SK-N-SH (cell line): ENCODE data around the gene LILRA6.

Source experiments
- CTCF ChIP-seq: fragments of 200-600 bp; sonication (generic); IDR thresholded peaks from 2 replicates; pipeline ENCODE4 v1.6.1; 2017; ENCODE audit warnings: antibody characterized with exemption, mild to moderate bottlenecking, moderate library complexity
- MAX ChIP-seq: IDR thresholded peaks from 2 replicates; pipeline ENCODE4 v1.4.0; 2012; ENCODE audit warnings: low read depth
- MEF2A ChIP-seq: IDR thresholded peaks from 2 replicates; pipeline ENCODE4 v1.4.0; 2012; ENCODE audit warnings: low read depth, borderline replicate concordance
- POLR2AphosphoS5 ChIP-seq: IDR thresholded peaks from 2 replicates; pipeline ENCODE4 v1.6.1; 2012; ENCODE audit warnings: low read depth, low read length
- REST ChIP-seq: IDR thresholded peaks from 2 replicates; pipeline ENCODE4 v1.6.1; 2012; ENCODE audit warnings: mild to moderate bottlenecking, low read depth, low read length, moderate library complexity
- RFX5 ChIP-seq: IDR thresholded peaks from 2 replicates; pipeline ENCODE4 v1.6.1; 2012; ENCODE audit warnings: mild to moderate bottlenecking, improper control_type of control experiment, low read length
- RXRA ChIP-seq: IDR thresholded peaks from 2 replicates; pipeline ENCODE4 v1.4.0; 2012; ENCODE audit warnings: low read depth, mild to moderate bottlenecking, borderline replicate concordance
- SIN3A ChIP-seq: IDR thresholded peaks from 2 replicates; pipeline ENCODE4 v1.6.1; 2012; ENCODE audit warnings: low read depth, mild to moderate bottlenecking, low read length, moderate library complexity, borderline replicate concordance
- TAF1 ChIP-seq: IDR thresholded peaks from 2 replicates; pipeline ENCODE4 v1.6.1; 2012; ENCODE audit warnings: low read depth, mild to moderate bottlenecking, low read length, moderate library complexity, borderline replicate concordance
- USF2 ChIP-seq: fragments of 150-350 bp; IDR thresholded peaks from 2 replicates; pipeline ENCODE4 v1.6.1; 2017; ENCODE audit warnings: antibody characterized with exemption, low read length, low read depth, borderline replicate concordance

- no peak for TF ChIP-seq RFX5
- no peak for TF ChIP-seq REST
- TF ChIP-seq RXRA = no peak
- TF ChIP-seq CTCF = no peak
- TF ChIP-seq USF2 = no peak
- TF ChIP-seq TAF1 = no peak
- TF ChIP-seq POLR2AphosphoS5 = no peak
- TF ChIP-seq MAX = no peak
- TF ChIP-seq SIN3A = no peak
- no peak for TF ChIP-seq MEF2A
Observed at GRCh38 chr19:54201172-54201701, 41.4 kb downstream of the LILRA6 start.
